Measurements from ENCODE around the gene S100A11. TPM values are rescaled to one million over a fixed set of nuclear protein-coding genes. Genes with fewer than 3 reads are reported as not detected.

The S100A11 gene
- total RNA-seq, 1 donor from 2014 or later = 4.4 TPM

DNA sequence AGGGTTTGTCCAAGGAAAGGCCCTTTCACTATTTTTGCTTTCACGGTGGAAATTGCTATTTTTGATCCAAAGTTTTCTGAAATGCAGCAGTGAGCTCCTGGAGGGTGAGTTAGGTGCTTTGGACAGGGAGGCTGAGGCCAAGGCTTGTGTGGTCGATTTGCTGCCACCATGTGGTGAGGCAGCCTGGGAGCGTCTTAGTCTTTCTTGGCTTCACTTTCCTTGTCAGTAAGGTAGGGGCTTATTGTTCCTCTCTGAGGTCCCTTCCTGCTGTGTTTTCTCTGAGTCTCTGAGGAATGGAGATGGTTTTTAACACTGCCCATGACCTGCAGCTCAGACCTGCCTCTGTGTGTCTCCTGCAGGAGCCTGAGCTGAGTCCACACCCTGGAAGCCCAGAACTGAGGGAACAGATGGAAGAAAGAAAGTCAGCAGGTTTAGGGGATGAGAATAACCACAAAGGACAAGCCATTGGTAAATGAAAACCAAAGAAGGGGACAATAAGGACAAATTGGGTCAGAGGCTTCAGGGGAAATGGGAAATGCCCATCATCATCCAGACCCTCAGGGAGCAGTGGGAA, 23.1 kb downstream of the S100A11 start:
- peak; percentile 70 for TF ChIP-seq CTCF (IDR thresholded peaks at IDR 0.05)
- TF ChIP-seq EZH2phosphoT487 (IDR thresholded peaks at IDR 0.05) = no peak
- H3K36me3 ChIP-seq = no peaks in the 10 kb centered on the region
- Mint-ChIP-seq H3K27ac (no peak overlapping the region), H3K4me1 (peaks cover 7% of the 10 kb centered on the region), H3K4me3 (no peak overlapping the region), H3K36me3 (no peaks in the 10 kb centered on the region), H3K9me3 (no peaks in the 10 kb centered on the region), H3K27me3 (ENCODE audit: insufficient read depth, low read depth) (peaks cover 4% of the 10 kb centered on the region)
- DNase-seq (ENCODE audit: low spot score) = peak; percentile 72
- H3K9me3 ChIP-seq (ENCODE audit: low read depth) = no peaks in the 10 kb centered on the region
- no peak overlapping the region for H3K27ac ChIP-seq
- no peaks in the 10 kb centered on the region for H3K79me2 ChIP-seq (ENCODE audit: low read depth)
- H3K4me2 ChIP-seq = no peak overlapping the region
- no peak overlapping the region for H3K9ac ChIP-seq
- H3K27me3 ChIP-seq = no peaks in the 10 kb centered on the region
- H3K4me1 ChIP-seq = peaks cover 3% of the 10 kb centered on the region
- no peak overlapping the region for H3K4me3 ChIP-seq
- H3F3A ChIP-seq (ENCODE audit: low read depth) = no peaks in the 10 kb centered on the region
- H4K20me1 ChIP-seq (ENCODE audit: low read depth) = no peaks in the 10 kb centered on the region
- H2AFZ ChIP-seq (replicated peaks) = no peak overlapping the region

- no peak overlapping the region for H3K27ac Mint-ChIP-seq
- no peak overlapping the region for H3K4me2 ChIP-seq
- H3K4me1 ChIP-seq = peaks cover 3% of the 10 kb centered on the region
- H3K27me3 Mint-ChIP-seq (ENCODE audit: insufficient read depth, low read depth) = peaks cover 4% of the 10 kb centered on the region
- no peaks in the 10 kb centered on the region for H4K20me1 ChIP-seq (ENCODE audit: low read depth)
- no peaks in the 10 kb centered on the region for H3K9me3 ChIP-seq (ENCODE audit: low read depth)
- H3K4me3 Mint-ChIP-seq = no peak overlapping the region
- H3K9me3 Mint-ChIP-seq = no peaks in the 10 kb centered on the region
- no peak overlapping the region for H3K27ac ChIP-seq
- H3K36me3 ChIP-seq = no peaks in the 10 kb centered on the region
- H3K79me2 ChIP-seq (ENCODE audit: low read depth) = no peaks in the 10 kb centered on the region
- H3K27me3 ChIP-seq = peaks cover 6% of the 10 kb centered on the region
- no peak overlapping the region for H3K4me3 ChIP-seq
- H3K9ac ChIP-seq = no peak overlapping the region
- H3K36me3 Mint-ChIP-seq = no peaks in the 10 kb centered on the region
- H3F3A ChIP-seq (ENCODE audit: low read depth) = no peaks in the 10 kb centered on the region
- H3K4me1 Mint-ChIP-seq = peaks cover 7% of the 10 kb centered on the region
- DNase-seq (ENCODE audit: low spot score) = no peak
- no peak for TF ChIP-seq EZH2phosphoT487 (IDR thresholded peaks at IDR 0.05)
- TF ChIP-seq EZH2 (IDR thresholded peaks at IDR 0.05) = no peak
- no peak for TF ChIP-seq CTCF (IDR thresholded peaks at IDR 0.05)
- H2AFZ ChIP-seq (replicated peaks) = no peak overlapping the region
These were observed 27.1 kb downstream of the S100A11 start for GRCh38 chr1:152009691-152010090.

GRCh38 chr1:152007047-152007446, 29.8 kb downstream of the S100A11 start:
- H3K9ac ChIP-seq = no peak overlapping the region
- no peaks in the 10 kb centered on the region for H3K36me3 ChIP-seq
- H3K4me1 ChIP-seq = no peaks in the 10 kb centered on the region
- H3K27ac ChIP-seq = no peak overlapping the region
- no peak overlapping the region for H3K4me3 ChIP-seq
- H3K9me3 ChIP-seq (ENCODE audit: low read depth) = no peaks in the 10 kb centered on the region
- H3K4me2 ChIP-seq = no peak overlapping the region
- H3K36me3 Mint-ChIP-seq = no peaks in the 10 kb centered on the region
- peaks cover 7% of the 10 kb centered on the region for H3K27me3 Mint-ChIP-seq (ENCODE audit: insufficient read depth, low read depth)
- H3K79me2 ChIP-seq (ENCODE audit: low read depth) = no peaks in the 10 kb centered on the region
- no peak for DNase-seq (ENCODE audit: low spot score)
- H3K27ac Mint-ChIP-seq = no peak overlapping the region
- no peaks in the 10 kb centered on the region for H3F3A ChIP-seq (ENCODE audit: low read depth)
- TF ChIP-seq CTCF (IDR thresholded peaks at IDR 0.05) (no peak), EZH2phosphoT487 (IDR thresholded peaks at IDR 0.05) (no peak), EZH2 (IDR thresholded peaks at IDR 0.05) (no peak)
- no peak overlapping the region for H3K4me3 Mint-ChIP-seq
- H3K4me1 Mint-ChIP-seq = peaks cover under 1% of the 10 kb centered on the region
- H3K27me3 ChIP-seq = peaks cover 17% of the 10 kb centered on the region
- no peak overlapping the region for H2AFZ ChIP-seq (replicated peaks)
- no peaks in the 10 kb centered on the region for H4K20me1 ChIP-seq (ENCODE audit: low read depth)
- H3K9me3 Mint-ChIP-seq = no peaks in the 10 kb centered on the region
